Skeletal muscle cell (primary cell): Measurements from ENCODE around the gene NPAS4.
A peak's percentile ranks its signal among the peaks of the same experiment; 100 is the strongest.
"Not testable (repeated sequence)": the region's sequence is repeated elsewhere in the genome, so short reads cannot be mapped to it uniquely, and the experiment has no call there.

Source experiments
- DNase-seq: peaks from one replicate; pipeline ENCODE4 v3.0.0-alpha.2; 2010; ENCODE audit warnings: low read depth
- H3K4me3 ChIP-seq: 2 replicates; pipeline ENCODE4 v1.5.1; 2011; ENCODE audit warnings: low read depth, mild to moderate bottlenecking, control low read depth, low read length, moderate library complexity

The NPAS4 gene

DNA sequence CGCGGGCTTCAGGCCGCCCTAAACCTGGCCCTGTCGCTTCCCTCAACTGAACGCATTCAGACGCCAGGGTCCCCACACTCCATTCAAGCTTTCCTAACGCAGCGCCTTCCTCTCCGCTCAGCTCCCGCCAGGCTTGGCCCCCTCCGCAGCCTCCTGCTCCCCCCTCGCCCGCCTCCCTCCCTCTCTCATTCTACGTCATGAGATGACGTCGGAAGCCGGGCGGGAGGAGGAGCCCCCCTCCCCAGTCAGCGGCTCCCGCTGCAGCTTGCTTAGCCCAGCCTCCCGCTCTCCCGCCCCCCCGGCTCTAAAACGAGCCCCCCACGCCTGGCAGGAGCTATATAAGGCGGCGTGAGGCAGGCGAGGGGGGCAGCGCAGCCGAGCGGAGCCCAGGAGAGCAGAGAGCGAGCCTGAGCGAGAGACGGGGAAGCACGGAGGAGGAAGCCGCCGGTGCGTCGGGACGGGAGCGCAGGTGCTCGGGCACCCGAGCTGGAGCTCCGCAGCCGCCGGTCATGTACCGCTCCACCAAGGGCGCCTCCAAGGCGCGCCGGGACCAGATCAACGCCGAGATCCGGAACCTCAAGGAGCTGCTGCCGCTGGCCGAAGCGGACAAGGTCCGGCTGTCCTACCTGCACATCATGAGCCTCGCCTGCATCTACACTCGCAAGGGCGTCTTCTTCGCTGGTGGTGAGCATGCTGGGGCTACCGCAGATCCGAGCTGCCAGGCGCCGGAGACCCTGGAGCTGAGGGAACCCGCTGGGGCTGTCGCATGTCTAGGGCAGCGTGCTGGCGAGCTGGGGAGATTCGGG, at the start of gene NPAS4:
TSS of gene NPAS4 (plus strand) at position 365 of the 806 bp plus-strand sequence. CDS start at position 510, 145 bp downstream.
- no peak within 1 kb of the TSS for H3K4me3 ChIP-seq
- DNase-seq, result no peak

- no peak for DNase-seq
- peak within 1 kb of the TSS; percentile 70 for H3K4me3 ChIP-seq
Measured at GRCh38 chr11:66371627-66372415, 49.0 kb upstream of the NPAS4 start, which contains the start of gene SLC29A2. SLC29A2 (minus strand) TSS chr11:66371760; CDS start chr11:66371591, 169 bp downstream.

GRCh38 chr11:66373265-66373664, 47.6 kb upstream of the NPAS4 start:
- no peak for DNase-seq
- H3K4me3 ChIP-seq, result no peak overlapping the region

DNA sequence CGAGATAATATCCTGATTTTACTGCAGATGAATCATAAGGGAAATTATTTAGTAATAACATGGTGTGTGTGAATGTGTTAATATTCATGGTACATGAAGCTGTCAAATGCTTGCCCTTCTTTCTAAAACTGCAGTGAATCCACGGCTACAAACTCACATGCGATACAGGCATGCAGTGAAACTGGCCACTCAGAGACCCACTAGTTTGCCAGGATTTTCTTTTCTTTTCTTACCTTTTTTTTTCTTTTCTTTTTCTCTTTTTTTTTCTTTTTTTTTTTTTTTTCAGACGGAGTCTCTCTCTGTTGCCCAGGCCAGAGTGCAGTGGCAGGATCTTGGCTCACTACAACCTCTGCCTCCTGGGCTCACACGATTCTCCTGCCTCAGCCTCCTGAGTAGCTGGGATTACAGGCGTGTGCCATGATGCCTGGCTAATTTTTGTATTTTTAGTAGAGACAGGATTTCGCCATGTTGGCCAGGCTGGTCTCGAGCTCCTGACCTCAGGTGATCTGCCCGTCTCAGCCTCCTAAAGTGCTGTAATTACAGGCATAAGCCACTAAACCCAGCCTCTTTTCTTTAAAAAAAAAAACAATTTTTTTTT, 47.0 kb upstream of the NPAS4 start:
- H3K4me3 ChIP-seq, DNase-seq: not testable (repeated sequence)

DNA sequence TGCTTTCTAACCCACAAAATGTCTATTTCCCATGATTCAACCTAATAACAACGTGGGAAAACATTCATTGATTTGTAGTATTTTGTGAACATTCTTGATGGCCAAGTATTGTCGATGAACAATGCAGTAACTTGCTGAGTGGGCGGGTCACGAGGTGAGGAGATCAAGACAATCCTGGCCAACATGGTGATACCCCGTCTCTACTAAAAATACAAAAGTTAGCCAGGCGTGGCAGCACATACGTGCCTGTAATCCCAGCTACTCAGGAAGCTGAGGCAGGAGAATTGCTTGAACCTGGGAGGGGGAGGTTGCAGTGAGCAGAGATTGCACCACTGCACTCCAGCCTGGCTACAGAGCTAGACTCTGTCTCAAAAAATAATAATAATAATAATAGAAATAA, 40.6 kb upstream of the NPAS4 start:
- not testable (repeated sequence) for DNase-seq, H3K4me3 ChIP-seq

DNA sequence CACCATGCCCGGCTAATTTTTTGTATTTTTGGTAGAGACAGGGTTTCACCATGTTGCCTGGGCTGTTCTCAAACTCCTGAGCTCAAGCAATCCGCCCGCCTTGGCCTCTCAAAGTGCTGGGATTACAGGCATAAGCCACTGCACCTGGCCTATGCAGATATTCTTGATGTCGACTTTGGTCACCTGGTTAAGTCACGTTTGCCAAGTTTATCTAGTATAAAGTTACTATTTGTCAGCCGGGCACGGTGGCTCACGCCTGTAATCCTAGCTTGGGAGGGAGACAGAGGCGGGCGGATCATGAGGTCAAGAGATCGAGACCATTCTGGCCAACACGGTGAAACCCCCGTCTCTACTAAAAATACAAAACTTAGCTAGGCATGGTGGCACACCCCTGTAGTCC, 36.5 kb upstream of the NPAS4 start:
- not testable (repeated sequence) for DNase-seq, H3K4me3 ChIP-seq

GRCh38 chr11:66386171-66387069, 34.4 kb upstream of the NPAS4 start:
- H3K4me3 ChIP-seq, result peak overlapping the region; percentile 16
- peak; percentile 41 for DNase-seq

- H3K4me3 ChIP-seq, result no peak overlapping the region
- DNase-seq, result peak; percentile 26
Measured at GRCh38 chr11:66388780-66389386, 32.0 kb upstream of the NPAS4 start.

DNA sequence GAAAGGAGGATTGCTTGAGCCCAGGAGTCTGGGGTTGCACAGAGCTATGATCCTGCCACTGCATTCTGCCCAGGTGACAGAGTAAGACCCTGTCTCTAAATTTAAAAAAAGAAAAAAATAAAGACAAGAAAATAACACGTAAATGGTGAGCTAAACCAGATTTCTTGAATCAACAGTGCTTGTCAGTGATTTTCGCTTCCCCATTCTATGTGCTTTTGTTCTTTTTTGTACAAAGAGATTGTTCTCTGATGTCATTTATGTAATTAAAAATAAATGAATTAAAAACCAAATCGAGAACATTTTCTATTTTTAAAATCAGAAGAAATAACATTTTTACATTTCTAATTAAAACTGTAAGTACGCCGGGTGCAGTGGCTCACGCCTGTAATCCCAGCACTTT, 29.5 kb upstream of the NPAS4 start:
- no peak overlapping the region for H3K4me3 ChIP-seq
- DNase-seq, result no peak

DNA sequence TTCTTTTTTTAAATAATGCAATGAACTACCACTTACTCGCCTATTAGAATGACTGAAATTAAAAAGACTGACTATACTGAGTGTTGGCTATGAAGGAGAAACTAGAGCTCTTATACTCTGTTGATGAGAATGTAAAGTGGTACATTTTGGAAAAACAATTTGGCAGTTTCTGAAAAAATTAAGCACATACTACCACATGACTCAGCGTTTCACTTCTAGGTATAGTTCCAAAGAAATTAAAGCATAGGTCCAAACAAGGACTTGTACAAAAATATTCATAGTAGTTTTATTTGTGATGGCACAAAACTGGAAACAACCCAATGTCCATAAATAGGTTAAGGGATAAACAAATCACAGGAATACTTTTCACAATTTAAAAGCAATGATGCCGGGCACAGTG, 26.9 kb upstream of the NPAS4 start:
- no peak overlapping the region for H3K4me3 ChIP-seq
- DNase-seq, result no peak

GRCh38 chr11:66407651-66408050, 13.2 kb upstream of the NPAS4 start:
- H3K4me3 ChIP-seq, result no peak overlapping the region
- DNase-seq, result no peak

DNA sequence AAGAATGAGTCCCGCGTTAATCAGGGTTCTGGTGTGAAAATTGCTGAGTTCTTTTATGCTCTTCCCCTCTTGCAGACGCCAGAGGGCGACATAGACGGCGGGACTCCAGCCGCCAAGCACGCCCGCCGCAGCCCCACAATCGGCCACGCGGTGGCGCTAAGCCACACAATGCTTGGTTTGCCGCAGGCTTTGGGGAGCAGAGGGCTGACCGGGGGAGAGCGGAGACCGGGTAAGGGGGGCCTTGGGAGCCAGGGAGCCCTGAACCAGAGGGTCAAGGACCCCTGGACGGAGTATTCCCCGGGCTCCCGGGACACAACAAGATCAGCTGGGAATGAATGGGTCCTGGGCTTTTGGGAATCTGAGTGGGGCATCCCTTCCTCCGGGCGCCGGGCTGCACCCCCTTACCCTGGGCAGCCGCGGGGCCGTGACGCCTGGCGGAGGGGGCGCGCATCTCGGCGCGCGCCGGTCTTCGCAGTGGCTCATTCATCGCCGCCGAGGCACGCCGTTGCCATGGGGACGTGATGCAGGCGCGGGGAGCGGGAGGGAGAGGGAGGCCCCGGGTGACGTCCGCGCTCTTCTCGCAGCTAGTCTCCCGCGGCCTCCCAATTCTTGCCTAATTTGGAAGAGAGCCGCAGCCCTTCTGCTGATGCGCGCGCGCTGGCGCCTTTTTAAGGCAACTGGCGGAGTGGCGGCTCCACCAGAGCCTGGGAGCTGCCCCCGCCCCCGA, 12.2 kb upstream of the NPAS4 start:
- peak overlapping the region; percentile 53 for H3K4me3 ChIP-seq
- DNase-seq, result peak; percentile 71

GRCh38 chr11:66409226-66409625, 11.6 kb upstream of the NPAS4 start:
- DNase-seq, result no peak

DNA sequence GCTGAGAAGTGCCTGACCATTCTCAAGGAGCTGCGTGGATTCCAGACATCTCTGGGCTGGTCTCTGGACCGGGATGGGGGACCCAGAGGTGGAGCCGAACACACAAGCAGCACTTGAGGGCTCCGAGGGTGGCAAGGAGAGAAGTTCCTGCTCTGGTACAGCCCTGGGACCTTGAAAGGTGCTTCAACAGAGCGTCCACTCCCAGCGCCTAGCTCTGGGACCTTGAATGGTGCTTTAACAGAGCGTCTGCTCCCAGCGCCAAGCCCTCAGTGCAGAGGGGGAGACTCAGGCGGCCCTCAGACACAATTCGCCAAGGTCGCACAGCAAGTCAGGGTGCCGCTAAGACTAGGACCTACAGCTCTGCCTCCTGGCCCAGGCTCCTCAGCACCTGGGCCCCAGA, 10.6 kb upstream of the NPAS4 start:
- DNase-seq, result no peak
- no peak overlapping the region for H3K4me3 ChIP-seq

More at GRCh38 chr11:66409226-66409625, 11.6 kb upstream of the NPAS4 start:
- H3K4me3 ChIP-seq, result peak overlapping the region; percentile 53

- H3K4me3 ChIP-seq, result no peak overlapping the region
- no peak for DNase-seq
Measured at GRCh38 chr11:66411323-66411722, 9.5 kb upstream of the NPAS4 start.

DNA sequence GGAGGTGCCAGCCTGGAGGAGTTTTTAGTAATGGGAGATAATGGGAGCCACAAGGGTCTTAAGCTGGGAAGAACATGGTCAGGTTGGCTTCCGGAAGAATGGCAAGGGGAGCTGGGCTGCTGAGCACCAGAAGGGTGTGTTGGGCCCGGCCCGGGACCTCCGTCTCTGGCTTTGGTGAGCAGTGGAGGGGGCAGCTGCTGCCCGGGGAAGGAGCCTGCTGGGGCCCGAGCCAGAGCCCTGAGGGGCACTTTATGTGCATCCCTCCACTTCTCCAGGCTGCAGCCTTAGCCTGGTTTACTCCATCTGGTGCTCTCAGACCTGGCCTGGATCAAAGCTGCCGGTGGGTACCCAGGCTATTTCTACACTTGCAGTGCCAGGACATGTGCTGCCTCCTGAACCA, 8.7 kb upstream of the NPAS4 start:
- no peak overlapping the region for H3K4me3 ChIP-seq
- no peak for DNase-seq

DNA sequence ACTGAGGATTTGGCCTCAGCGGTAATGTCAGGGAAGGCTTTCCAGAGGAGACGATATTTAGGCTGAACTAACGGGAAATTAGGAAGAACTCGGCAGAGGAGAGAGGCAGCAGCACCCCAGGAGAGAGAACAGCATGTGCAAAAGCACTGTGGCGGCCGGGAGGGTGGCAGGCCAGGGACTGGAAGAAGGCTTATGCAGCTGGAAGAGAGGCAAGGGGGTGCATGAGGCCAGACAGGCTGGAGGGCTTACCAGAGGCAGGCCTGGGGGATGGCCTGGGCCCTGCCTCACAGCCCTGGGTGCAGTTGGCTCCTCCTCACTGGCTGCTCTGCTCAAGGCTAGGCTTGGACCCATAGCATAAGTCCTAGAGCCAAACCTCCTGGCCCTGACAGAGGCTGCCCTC, 7.7 kb upstream of the NPAS4 start:
- DNase-seq, result no peak
- no peak overlapping the region for H3K4me3 ChIP-seq
